NCI-H446 (cell line): ENCODE results near the gene HID1.
"Not testable (repeated sequence)": the region's sequence is repeated elsewhere in the genome, so short reads cannot be mapped to it uniquely, and the experiment has no call there.

Experiments
- DNase-seq, 2 experiments: peaks; one replicate each; lab custom pipeline; 2025; lab: John Stamatoyannopoulos, UW

The HID1 gene

DNA sequence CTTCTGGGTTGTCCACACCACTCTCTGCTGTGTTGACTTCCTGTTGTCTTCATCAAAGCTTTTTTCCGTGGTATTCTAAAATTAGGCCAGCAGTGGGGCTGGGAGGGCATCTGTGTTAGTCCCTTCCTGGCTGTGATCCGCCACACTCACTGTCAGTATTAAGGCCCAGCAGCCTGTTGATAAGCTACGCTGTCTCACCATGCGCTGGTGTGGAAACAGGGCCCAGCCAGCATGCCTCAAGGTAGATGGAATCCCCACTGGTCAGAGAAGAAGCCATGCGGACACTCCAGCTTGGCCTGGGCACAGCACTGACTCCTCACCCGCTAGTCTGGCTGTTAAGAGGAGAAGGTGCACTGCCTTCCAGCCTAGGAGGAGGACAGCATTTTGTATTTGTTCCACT, 26.2 kb upstream of the HID1 start:
- DNase-seq, result no peak

GRCh38 chr17:74995847-74996246, 23.3 kb upstream of the HID1 start:
- no peak for DNase-seq

- no peak for DNase-seq
These were observed 21.9 kb upstream of the HID1 start for GRCh38 chr17:74994440-74994839.

DNA sequence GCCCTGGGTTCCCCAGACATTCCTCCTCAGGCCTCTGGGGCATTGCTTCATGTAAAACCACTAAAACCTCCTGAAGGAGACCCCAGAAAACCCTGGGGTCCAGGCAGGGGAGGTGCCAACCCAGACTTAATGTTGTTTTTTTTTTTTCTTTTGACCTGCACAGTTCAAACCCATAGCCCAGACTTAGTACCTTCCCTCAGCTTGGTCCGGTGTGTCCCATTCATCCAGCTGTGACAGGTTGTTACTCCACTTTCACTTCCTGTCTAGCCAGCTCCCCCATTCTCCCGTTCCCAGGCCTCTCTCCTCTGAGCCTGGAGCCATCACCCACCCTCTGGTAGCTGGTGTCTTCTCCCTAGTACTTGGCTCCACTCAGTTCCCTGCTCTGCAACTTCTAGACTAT, 19.7 kb upstream of the HID1 start:
- no peak for DNase-seq

DNA sequence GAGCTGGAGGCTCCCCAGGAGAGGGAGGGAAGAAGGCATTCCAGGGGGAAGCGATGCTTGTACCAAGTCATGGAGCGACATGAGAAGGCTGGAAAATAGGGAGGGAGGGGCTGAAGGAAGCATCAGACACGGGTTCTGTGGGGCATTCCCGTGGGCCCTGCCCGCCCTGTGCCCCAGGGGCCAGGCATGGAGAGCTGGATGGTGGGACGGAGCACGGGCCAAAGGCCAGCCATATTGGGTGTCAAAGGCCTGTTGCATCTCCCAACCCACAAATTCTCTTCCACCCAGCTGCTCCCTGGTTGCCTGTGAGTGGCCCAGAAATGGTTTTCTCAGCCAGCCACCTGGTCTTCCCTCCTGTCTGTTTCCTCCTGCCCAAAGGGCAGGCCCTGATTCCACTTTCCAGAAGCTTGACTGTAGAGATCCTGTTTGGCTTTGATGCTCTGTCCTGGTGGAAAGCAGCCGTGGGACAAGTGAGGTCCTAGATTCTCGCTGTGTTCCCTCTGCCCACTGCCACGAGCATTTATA, 18.1 kb upstream of the HID1 start:
- DNase-seq, result no peak

DNA sequence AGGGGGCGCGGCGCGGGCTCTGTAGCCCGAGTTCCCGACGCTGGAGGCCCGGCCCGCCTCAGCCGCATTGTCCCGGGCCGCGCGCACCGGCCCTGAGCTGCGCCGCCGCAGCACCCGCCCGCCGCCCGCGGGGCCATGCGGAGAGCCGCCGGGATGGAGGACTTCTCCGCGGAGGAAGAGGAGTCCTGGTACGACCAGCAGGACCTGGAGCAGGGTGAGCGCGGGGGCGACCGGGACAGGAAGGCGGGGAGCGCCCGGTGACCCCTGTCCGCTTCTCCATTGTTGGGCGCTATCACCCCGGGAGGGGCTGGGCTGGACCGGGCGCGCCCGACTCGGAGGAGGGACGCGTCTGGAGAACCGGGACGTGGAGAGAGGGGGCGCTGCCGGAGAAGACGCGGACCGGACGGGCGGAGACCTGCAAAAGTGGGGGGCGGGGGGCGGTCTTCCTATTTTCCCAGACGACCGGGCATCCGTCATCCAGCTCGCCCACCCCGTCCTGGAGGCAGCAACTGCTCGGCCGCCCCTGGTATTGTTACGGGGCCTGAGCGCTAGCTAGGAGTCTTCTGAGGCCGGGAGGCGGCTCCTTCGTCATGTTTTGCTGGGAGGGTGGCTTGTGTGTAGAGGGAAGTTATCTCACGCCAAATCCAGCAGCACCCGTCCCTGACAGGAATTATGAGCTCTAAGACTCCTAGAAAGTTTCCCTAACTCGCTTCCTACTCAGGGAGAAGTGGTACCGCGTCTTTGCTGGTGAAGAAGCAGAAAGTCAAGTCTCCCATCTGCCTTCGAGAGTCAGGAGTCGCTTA, 15.6 kb upstream of the HID1 start:
- peak in 1 of 2 experiments; percentile 33 for DNase-seq

DNA sequence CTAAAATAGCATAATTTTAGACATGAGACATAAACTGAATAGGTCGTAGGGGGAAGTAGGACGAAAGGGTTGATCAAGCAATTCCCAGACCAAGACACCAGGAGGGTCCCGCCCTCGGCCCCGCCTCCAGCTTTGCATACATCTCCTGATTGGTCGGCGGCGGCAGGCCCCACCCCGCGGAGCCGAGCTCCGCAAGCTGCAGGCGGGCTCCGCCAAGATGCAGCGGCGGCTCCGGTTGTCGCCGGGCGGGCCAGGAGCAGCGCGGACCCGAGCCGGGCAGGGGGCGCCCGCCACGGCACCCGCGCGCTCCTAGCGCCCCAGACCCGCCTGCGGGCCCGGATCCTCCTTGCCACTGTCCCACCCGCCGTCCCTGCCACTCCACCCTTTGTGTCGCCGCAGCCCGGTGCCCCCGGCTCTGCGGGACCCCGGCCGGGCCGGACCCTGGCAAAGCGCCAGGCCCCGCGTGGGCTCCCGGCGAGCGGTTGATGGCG, 14.9 kb upstream of the HID1 start, which contains the start of gene CDR2L:
CDR2L (plus strand) TSS at position 215 of the 491 bp plus-strand sequence. CDS start 412 bp downstream, outside the sequence.
- DNase-seq, result peak; percentile 85 to 96

DNA sequence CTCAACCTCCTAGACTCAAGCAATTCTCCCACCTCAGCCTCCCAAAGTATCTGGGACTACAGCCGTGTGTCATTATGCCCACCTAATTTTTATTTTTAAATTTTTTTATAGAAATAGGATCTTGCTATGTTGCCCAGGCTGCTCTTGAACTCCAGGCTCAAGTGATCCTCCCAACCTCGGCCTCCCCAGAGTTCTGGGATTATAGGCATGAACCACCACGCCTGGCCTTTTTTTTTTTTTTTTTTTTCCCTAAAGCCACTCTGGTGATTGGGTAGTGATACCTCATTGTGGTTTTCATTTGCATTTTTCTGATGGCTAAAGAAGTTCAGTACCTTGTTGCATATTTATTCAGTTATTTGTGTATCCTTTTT, 13.6 kb upstream of the HID1 start:
- DNase-seq, result no peak

DNA sequence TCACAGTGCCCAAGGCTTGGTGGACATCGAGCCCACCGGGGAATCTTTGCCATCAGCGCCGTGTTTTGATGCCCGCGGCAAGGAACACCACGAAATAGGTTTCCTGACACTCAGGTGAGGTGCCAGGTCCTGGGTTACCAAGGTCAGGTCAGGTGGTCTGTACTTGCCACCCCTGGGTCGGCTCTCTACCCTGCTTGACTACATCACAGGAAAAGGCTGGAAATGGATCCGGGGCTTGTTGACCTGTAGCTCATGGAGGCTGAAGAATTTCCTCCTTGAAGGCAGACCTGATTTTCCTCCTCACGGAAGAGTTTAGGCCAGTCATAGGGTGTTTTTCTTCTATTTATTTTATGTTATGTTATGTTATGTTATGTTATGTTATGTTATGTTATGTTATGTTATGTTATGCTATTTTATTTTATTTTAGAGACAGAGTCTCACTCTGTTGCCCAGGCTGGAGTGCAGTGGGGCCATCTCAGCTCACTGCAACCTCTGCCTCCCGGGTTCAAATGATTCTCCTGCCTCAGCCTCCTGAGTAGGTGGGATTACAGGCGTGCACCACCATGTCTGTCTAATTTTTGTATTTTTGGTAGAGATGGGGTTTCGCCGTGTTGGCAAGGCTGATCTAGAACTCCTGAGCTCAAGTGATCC, 10.2 kb upstream of the HID1 start:
- not testable (repeated sequence) for DNase-seq

DNA sequence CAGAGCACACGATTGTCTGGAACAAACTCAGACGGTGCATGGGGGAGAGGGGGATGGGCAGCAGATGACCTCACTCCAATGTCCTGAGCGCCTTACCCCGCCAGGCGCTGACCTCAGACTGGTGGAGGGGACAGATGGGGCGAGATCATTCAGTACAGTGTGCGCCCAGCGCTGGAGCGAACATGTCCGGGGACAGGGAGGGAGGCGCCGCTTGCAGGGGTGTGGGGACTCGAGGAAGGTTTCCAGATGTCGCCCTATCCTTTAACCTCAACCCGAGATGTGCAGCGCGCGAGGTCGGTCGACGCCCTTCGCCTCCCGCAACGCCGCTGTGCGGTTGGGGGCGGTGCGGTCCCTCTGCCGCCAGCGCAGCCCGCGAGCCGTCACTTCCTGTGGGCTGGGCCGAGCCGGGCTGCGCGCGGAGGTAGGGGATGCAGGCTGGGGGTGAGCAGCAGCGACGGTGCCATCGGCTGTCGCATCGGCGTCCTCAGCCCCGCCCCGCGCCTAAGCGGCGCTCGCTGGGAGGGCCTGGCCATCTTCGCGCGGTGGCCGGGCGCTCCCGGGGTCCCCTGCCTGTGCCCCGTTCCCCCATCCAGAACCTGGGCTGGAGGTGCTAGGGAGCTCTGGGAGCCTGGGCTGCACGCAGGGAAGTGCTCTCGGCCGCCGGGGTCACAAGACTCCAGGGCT, 9.6 kb upstream of the HID1 start:
- DNase-seq, result peak in 1 of 2 experiments; percentile 87

DNA sequence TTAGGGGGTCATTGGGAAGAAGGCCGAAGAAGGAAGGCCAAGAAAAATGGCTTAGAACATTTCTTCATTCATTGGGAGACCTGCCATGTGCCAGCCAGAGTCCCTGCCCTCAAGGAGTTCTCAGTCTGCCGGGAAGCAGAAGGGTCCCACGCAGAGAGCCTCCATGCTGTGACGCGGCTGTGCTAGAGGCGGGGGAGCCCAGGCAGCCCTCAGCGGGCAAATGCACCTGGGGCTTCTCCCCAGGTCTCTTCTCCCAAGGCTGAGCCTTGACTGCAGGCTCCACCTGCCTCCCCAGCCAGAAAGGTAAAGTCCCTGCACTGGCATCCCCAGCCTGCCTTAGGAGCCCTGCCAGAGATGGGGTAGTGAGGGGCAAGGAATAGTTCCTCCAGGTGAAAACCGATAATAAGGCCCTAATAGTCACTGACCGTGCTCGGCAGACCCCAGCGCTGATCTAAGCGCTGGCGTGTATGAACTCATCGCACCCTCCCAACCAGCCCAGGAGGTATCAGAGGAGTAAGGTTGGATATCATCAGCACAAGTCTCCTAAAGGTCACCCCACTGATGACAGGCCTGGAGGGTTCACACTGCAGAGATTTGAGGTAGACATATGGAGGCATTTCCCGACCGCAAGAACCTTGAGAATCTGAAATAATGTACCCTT, 8.9 kb upstream of the HID1 start:
- no peak for DNase-seq

GRCh38 chr17:74979408-74980146, 7.0 kb upstream of the HID1 start:
- DNase-seq, result no peak

- no peak for DNase-seq
These were observed 5.7 kb upstream of the HID1 start for GRCh38 chr17:74978240-74978639.

- no peak for DNase-seq
These were observed 5.2 kb upstream of the HID1 start for GRCh38 chr17:74977802-74978201.

- DNase-seq, result no peak
These were observed 3.4 kb upstream of the HID1 start for GRCh38 chr17:74975943-74976342.

GRCh38 chr17:74972973-74973328, 392 bp upstream of the HID1 start:
- no peak for DNase-seq

- DNase-seq, result no peak
These were observed 785 bp downstream of the HID1 start for GRCh38 chr17:74971842-74972106.

- no peak for DNase-seq
These were observed 1.3 kb downstream of the HID1 start for GRCh38 chr17:74971069-74971841.

GRCh38 chr17:74970395-74970794, 2.2 kb downstream of the HID1 start:
- no peak for DNase-seq

DNA sequence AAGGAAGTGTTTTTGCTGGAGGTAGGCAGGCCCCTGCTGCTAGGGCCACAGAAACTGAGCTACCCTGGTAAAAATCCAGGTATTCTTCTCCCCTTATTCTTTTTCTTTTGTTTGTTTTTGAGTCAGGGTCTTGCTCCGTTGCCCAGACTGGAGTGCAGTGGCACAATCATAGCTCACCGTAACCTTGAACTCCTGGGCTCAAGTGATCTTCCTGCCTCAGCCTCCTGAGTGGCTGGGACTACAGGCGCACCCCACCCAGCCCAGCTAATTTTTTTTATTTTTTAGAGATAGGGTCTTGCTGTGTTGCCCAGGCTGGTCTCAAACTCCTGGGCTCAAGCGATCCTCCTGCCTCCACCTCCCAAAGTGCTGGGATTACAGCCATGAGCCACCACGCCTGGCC, 3.1 kb downstream of the HID1 start:
- not testable (repeated sequence) for DNase-seq

DNA sequence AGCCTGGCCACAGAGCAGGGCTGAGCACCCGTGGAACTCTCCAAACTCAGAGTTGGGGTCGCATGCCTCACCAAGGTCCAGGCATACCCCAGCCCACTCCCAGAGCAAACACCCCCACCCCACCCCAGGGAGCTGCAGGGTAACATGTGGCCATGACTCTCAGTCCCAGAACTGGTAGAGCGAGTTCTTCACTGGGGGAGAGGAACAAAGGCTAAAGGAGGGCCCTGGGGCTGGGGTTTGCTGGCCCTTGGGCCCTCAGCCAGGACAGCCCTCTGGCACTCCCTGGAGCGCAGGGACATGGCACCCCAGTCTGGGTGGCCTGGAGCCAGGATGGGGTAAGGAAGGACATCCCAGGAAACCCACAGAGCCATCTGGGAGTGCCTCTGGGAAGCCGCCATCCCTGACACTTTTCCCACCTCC, 4.2 kb downstream of the HID1 start:
- no peak for DNase-seq
